Measurements from ENCODE around the gene PCDH15. TPM values are rescaled to one million over a fixed set of nuclear protein-coding genes. Genes with fewer than 3 reads are reported as not detected.

The PCDH15 gene
- total RNA-seq, 1 donor from 2014 or later = 0.05 TPM

- DNase-seq (ENCODE audit: low spot score) = no peak
- Mint-ChIP-seq H3K9me3 (ENCODE audit: unreplicated experiment) (no peaks in the 10 kb centered on the region), H3K36me3 (ENCODE audit: low read depth, unreplicated experiment) (no peaks in the 10 kb centered on the region), H3K27me3 (ENCODE audit: unreplicated experiment) (no peaks in the 10 kb centered on the region), H3K4me3 (ENCODE audit: unreplicated experiment) (no peak overlapping the region), H3K27ac (ENCODE audit: unreplicated experiment) (no peak overlapping the region), H3K4me1 (ENCODE audit: unreplicated experiment) (no peaks in the 10 kb centered on the region)
- no peak for TF ChIP-seq CTCF (IDR thresholded peaks at IDR 0.05; ENCODE audit: unreplicated experiment)
Observed at GRCh38 chr10:54485971-54486370, 315.1 kb downstream of the PCDH15 start.

- H3K9me3 Mint-ChIP-seq (ENCODE audit: unreplicated experiment) = no peaks in the 10 kb centered on the region
- no peak overlapping the region for H3K27ac Mint-ChIP-seq (ENCODE audit: unreplicated experiment)
- TF ChIP-seq CTCF (IDR thresholded peaks at IDR 0.05; ENCODE audit: unreplicated experiment) = no peak
- no peak overlapping the region for H3K4me3 Mint-ChIP-seq (ENCODE audit: unreplicated experiment)
- H3K36me3 Mint-ChIP-seq (ENCODE audit: low read depth, unreplicated experiment) = no peaks in the 10 kb centered on the region
- no peaks in the 10 kb centered on the region for H3K27me3 Mint-ChIP-seq (ENCODE audit: unreplicated experiment)
- H3K4me1 Mint-ChIP-seq (ENCODE audit: unreplicated experiment) = no peaks in the 10 kb centered on the region
- no peak for DNase-seq (ENCODE audit: low spot score)
Observed at GRCh38 chr10:54484186-54484585, 316.8 kb downstream of the PCDH15 start.

GRCh38 chr10:54478601-54479000 is 322.4 kb downstream of the PCDH15 start:
- no peaks in the 10 kb centered on the region for H3K9me3 Mint-ChIP-seq (ENCODE audit: unreplicated experiment)
- TF ChIP-seq CTCF (IDR thresholded peaks at IDR 0.05; ENCODE audit: unreplicated experiment) = no peak
- no peak overlapping the region for H3K4me3 Mint-ChIP-seq (ENCODE audit: unreplicated experiment)
- no peaks in the 10 kb centered on the region for H3K27me3 Mint-ChIP-seq (ENCODE audit: unreplicated experiment)
- no peak for DNase-seq (ENCODE audit: low spot score)
- no peaks in the 10 kb centered on the region for H3K36me3 Mint-ChIP-seq (ENCODE audit: low read depth, unreplicated experiment)
- H3K27ac Mint-ChIP-seq (ENCODE audit: unreplicated experiment) = no peak overlapping the region
- H3K4me1 Mint-ChIP-seq (ENCODE audit: unreplicated experiment) = no peaks in the 10 kb centered on the region

- Mint-ChIP-seq H3K27ac (ENCODE audit: unreplicated experiment) (no peak overlapping the region), H3K27me3 (ENCODE audit: unreplicated experiment) (no peaks in the 10 kb centered on the region), H3K4me3 (ENCODE audit: unreplicated experiment) (no peak overlapping the region), H3K4me1 (ENCODE audit: unreplicated experiment) (no peaks in the 10 kb centered on the region), H3K36me3 (ENCODE audit: low read depth, unreplicated experiment) (no peaks in the 10 kb centered on the region), H3K9me3 (ENCODE audit: unreplicated experiment) (no peaks in the 10 kb centered on the region)
- no peak for TF ChIP-seq CTCF (IDR thresholded peaks at IDR 0.05; ENCODE audit: unreplicated experiment)
- no peak for DNase-seq (ENCODE audit: low spot score)
Observed at GRCh38 chr10:54477738-54478137, 323.3 kb downstream of the PCDH15 start.

- no peaks in the 10 kb centered on the region for H3K27me3 Mint-ChIP-seq (ENCODE audit: unreplicated experiment)
- no peak overlapping the region for H3K27ac Mint-ChIP-seq (ENCODE audit: unreplicated experiment)
- TF ChIP-seq CTCF (IDR thresholded peaks at IDR 0.05; ENCODE audit: unreplicated experiment) = no peak
- H3K4me1 Mint-ChIP-seq (ENCODE audit: unreplicated experiment) = no peaks in the 10 kb centered on the region
- no peak overlapping the region for H3K4me3 Mint-ChIP-seq (ENCODE audit: unreplicated experiment)
- H3K9me3 Mint-ChIP-seq (ENCODE audit: unreplicated experiment) = no peaks in the 10 kb centered on the region
- DNase-seq (ENCODE audit: low spot score) = no peak
- no peaks in the 10 kb centered on the region for H3K36me3 Mint-ChIP-seq (ENCODE audit: low read depth, unreplicated experiment)
Observed at GRCh38 chr10:54470324-54470631, 330.8 kb downstream of the PCDH15 start.
